Cortex of kidney (tissue), 1 donor: ENCODE data around the gene VRK1.

Experiments used
- DNase-seq: peaks from one replicate; lab custom pipeline; 2025; lab: John Stamatoyannopoulos, UW

VRK1 gene

GRCh38 chr14:96792003-96792402 lies 5.2 kb upstream of the VRK1 start:
- no peak for DNase-seq

- DNase-seq, result no peak
Measured at GRCh38 chr14:96792591-96792990, 4.6 kb upstream of the VRK1 start.

GRCh38 chr14:96793547-96793946 lies 3.6 kb upstream of the VRK1 start:
- DNase-seq, result no peak

- DNase-seq, result no peak
Measured at GRCh38 chr14:96795109-96795828, 1.9 kb upstream of the VRK1 start.

GRCh38 chr14:96797582-96798349 lies 584 bp downstream of the VRK1 start:
- no peak for DNase-seq

GRCh38 chr14:96798956-96799355 lies 1.8 kb downstream of the VRK1 start:
- DNase-seq, result no peak

- DNase-seq, result no peak
Measured at GRCh38 chr14:96799489-96800054, 2.4 kb downstream of the VRK1 start.

- DNase-seq, result no peak
Measured at GRCh38 chr14:96801931-96802330, 4.7 kb downstream of the VRK1 start.

- DNase-seq, result no peak
Measured at GRCh38 chr14:96802963-96803362, 5.8 kb downstream of the VRK1 start.

- no peak for DNase-seq
Measured at GRCh38 chr14:96803958-96804357, 6.8 kb downstream of the VRK1 start.

- no peak for DNase-seq
Measured at GRCh38 chr14:96804895-96805294, 7.7 kb downstream of the VRK1 start.

GRCh38 chr14:96805956-96806355 lies 8.8 kb downstream of the VRK1 start:
- no peak for DNase-seq

GRCh38 chr14:96806836-96807235 lies 9.7 kb downstream of the VRK1 start:
- no peak for DNase-seq

GRCh38 chr14:96808619-96809406 lies 11.6 kb downstream of the VRK1 start:
- DNase-seq, result no peak

GRCh38 chr14:96811265-96811664 lies 14.1 kb downstream of the VRK1 start:
- no peak for DNase-seq

- no peak for DNase-seq
Measured at GRCh38 chr14:96811985-96812667, 14.9 kb downstream of the VRK1 start.

- no peak for DNase-seq
Measured at GRCh38 chr14:96816281-96816680, 19.1 kb downstream of the VRK1 start.

- DNase-seq, result no peak
Measured at GRCh38 chr14:96817750-96818666, 20.8 kb downstream of the VRK1 start.

GRCh38 chr14:96821501-96821900 lies 24.3 kb downstream of the VRK1 start:
- no peak for DNase-seq

GRCh38 chr14:96823652-96824051 lies 26.5 kb downstream of the VRK1 start:
- no peak for DNase-seq

- no peak for DNase-seq
Measured at GRCh38 chr14:96824283-96824682, 27.1 kb downstream of the VRK1 start.
